ENCODE measurements around the gene SLCO1B3. TPM values are rescaled to one million over a fixed set of nuclear protein-coding genes. Genes with fewer than 3 reads are reported as not detected.

Gene SLCO1B3
- total and polyA plus RNA-seq, 2 of the 4 experiments (the other 2 are of a cell fraction): not detected

GRCh38 chr12:20805921-20806320, 4.6 kb upstream of the SLCO1B3 start:
- DNase-seq (no peak), ATAC-seq (ENCODE audit: low read depth) (no peak)
- Histone ChIP-seq H2AK5ac (ENCODE audit: low read depth, low read length) (no peak overlapping the region), H3K9me3 (ENCODE audit: control insufficient read depth, insufficient read depth, low read length) (peaks cover 5% of the 10 kb centered on the region), H4K5ac (ENCODE audit: low read depth, low read length) (no peak overlapping the region), H3K18ac (ENCODE audit: low read depth, low read length) (no peak overlapping the region), H3K4me1 (ENCODE audit: control insufficient read depth, insufficient read depth, low read length) (no peaks in the 10 kb centered on the region), H3K27me3 (ENCODE audit: control insufficient read depth, insufficient read depth, low read length) (no peaks in the 10 kb centered on the region), H3K27ac (ENCODE audit: insufficient read depth, low read length) (no peak overlapping the region), H3K14ac (replicated peaks; ENCODE audit: low read depth, low read length) (no peak overlapping the region), H3K23ac (ENCODE audit: low read depth, low read length) (no peak overlapping the region), H3K9me1 (ENCODE audit: insufficient read depth, low read length) (no peaks in the 10 kb centered on the region), H3K79me1 (ENCODE audit: low read depth in 1 of 2, low read length in 2 of 2) (no peaks in the 10 kb centered on the region), H2BK5ac (ENCODE audit: low read depth, low read length, poor library complexity, severe bottlenecking) (no peak overlapping the region), H2BK15ac (ENCODE audit: low read depth, low read length) (no peak overlapping the region), H3K36me3 (ENCODE audit: control insufficient read depth, insufficient read depth, low read length) (no peaks in the 10 kb centered on the region), H4K91ac (ENCODE audit: insufficient read depth, low read depth, low read length) (no peak overlapping the region), H4K20me1 (ENCODE audit: insufficient read depth, low read length) (no peaks in the 10 kb centered on the region), H2BK120ac (ENCODE audit: low read depth, low read length) (no peak overlapping the region), H3K4me2 (ENCODE audit: low read depth, low read length) (no peak overlapping the region), H4K8ac (ENCODE audit: low read depth in 2 of 2, low read length in 2 of 2) (no peak overlapping the region), H3K4ac (ENCODE audit: low read depth, low read length) (no peak overlapping the region), H3K56ac (ENCODE audit: extremely low read depth, insufficient read depth, low read length) (no peak overlapping the region), H3K9ac (ENCODE audit: low read depth, low read length) (no peak overlapping the region), H2AFZ (replicated peaks; ENCODE audit: low read length, poor library complexity) (no peak overlapping the region), H2AK9ac (replicated peaks; ENCODE audit: low read depth, low read length, poor library complexity) (no peak overlapping the region), H3K4me3 (ENCODE audit: insufficient read depth, low read depth, low read length) (no peak overlapping the region), H2BK20ac (ENCODE audit: low read depth, low read length) (no peak overlapping the region)
- CTCF ChIA-PET: no interaction called here
- no CpG with 5 or more reads among the region's 1 CpG for WGBS, 2 experiments (ENCODE audit: extremely low coverage in 2 of 2, insufficient read length in 1 of 2)
- TF ChIP-seq RAD21 (IDR thresholded peaks at IDR 0.05; ENCODE audit: low read length) (no peak), SMC3 (IDR thresholded peaks at IDR 0.05; ENCODE audit: low read depth, low read length) (no peak), FOS (IDR thresholded peaks at IDR 0.05; ENCODE audit: low read depth, low read length) (no peak), BHLHE40 (IDR thresholded peaks at IDR 0.05; ENCODE audit: low read depth, low read length) (no peak), RFX5 (IDR thresholded peaks at IDR 0.05; ENCODE audit: low read depth, low read length) (no peak), CEBPB (IDR thresholded peaks at IDR 0.05; ENCODE audit: low read depth, low read length) (no peak), CHD1 (IDR thresholded peaks at IDR 0.05; ENCODE audit: low read depth, low read length) (no peak), NFE2L2 (IDR thresholded peaks at IDR 0.05; ENCODE audit: low read depth, low read length) (no peak), POLR2A (IDR thresholded peaks at IDR 0.05; ENCODE audit: low read depth, low read length) (no peak)
- TF ChIP-seq, protein P1, sequence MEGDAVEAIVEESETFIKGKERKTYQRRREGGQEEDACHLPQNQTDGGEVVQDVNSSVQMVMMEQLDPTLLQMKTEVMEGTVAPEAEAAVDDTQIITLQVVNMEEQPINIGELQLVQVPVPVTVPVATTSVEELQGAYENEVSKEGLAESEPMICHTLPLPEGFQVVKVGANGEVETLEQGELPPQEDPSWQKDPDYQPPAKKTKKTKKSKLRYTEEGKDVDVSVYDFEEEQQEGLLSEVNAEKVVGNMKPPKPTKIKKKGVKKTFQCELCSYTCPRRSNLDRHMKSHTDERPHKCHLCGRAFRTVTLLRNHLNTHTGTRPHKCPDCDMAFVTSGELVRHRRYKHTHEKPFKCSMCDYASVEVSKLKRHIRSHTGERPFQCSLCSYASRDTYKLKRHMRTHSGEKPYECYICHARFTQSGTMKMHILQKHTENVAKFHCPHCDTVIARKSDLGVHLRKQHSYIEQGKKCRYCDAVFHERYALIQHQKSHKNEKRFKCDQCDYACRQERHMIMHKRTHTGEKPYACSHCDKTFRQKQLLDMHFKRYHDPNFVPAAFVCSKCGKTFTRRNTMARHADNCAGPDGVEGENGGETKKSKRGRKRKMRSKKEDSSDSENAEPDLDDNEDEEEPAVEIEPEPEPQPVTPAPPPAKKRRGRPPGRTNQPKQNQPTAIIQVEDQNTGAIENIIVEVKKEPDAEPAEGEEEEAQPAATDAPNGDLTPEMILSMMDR (conservative IDR thresholded peaks at IDR 0.05; ENCODE audit: low read depth, low read length): no peak
- TF ChIP-seq, protein P2, sequence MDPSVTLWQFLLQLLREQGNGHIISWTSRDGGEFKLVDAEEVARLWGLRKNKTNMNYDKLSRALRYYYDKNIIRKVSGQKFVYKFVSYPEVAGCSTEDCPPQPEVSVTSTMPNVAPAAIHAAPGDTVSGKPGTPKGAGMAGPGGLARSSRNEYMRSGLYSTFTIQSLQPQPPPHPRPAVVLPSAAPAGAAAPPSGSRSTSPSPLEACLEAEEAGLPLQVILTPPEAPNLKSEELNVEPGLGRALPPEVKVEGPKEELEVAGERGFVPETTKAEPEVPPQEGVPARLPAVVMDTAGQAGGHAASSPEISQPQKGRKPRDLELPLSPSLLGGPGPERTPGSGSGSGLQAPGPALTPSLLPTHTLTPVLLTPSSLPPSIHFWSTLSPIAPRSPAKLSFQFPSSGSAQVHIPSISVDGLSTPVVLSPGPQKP (IDR thresholded peaks at IDR 0.05; ENCODE audit: borderline replicate concordance, low read depth, low read length): no peak
- TF ChIP-seq, protein P3, sequence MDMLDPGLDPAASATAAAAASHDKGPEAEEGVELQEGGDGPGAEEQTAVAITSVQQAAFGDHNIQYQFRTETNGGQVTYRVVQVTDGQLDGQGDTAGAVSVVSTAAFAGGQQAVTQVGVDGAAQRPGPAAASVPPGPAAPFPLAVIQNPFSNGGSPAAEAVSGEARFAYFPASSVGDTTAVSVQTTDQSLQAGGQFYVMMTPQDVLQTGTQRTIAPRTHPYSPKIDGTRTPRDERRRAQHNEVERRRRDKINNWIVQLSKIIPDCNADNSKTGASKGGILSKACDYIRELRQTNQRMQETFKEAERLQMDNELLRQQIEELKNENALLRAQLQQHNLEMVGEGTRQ (IDR thresholded peaks at IDR 0.05; ENCODE audit: low read depth, low read length): no peak
- dilution Hi-C loops (cut with HindIII; ENCODE audit: low sequenced_read_pairs, unreplicated experiment): no loop called here
- intact Hi-C loops (cut with micrococcal nuclease): no loop called here
- in situ Hi-C loops (cut with MboI; ENCODE audit: low sequenced_read_pairs): no loop called here
- BruUV-seq (replicated peaks): no TSS peak
- POLR2A ChIA-PET (ENCODE audit: unreplicated experiment): no interaction called here
